Astrocyte of the cerebellum (primary cell): ENCODE results near the gene PADI4.

ENCODE experiments used
- DNase-seq: peaks from one replicate; pipeline ENCODE4 v3.0.0-alpha.2; 2011; ENCODE audit warnings: low read depth
- H3K4me3 ChIP-seq: 2 replicates; pipeline ENCODE4 v1.5.1; 2011; ENCODE audit warnings: mild to moderate bottlenecking, low read depth, low read length, moderate library complexity
- in situ Hi-C: cut with HindIII; loops from 2 replicates; pipeline ENCODE4 v1.10.0; 2017; ENCODE audit warnings: low sequenced_read_pairs
- TF ChIP-seq, protein P1 (sequence below): IDR thresholded peaks from 2 replicates; pipeline ENCODE4 v1.5.1; 2012; ENCODE audit warnings: low read length, low read depth, moderate library complexity, mild to moderate bottlenecking; ENCODE audit errors: missing control alignments

Gene PADI4

DNA sequence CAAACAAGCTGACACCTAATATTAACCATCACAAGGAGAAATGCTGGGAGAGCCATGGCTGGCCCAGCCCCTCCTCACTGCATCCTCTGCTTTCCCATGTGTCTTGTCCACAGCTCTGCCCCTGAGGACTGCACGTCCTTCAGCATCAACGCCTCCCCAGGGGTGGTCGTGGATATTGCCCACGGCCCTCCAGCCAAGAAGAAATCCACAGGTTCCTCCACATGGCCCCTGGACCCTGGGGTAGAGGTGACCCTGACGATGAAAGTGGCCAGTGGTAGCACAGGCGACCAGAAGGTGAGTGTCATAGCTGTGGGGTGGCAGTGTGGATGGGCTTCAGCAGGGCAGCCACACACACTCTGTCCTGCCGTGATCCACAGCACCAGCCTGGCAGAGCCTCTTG is 22.9 kb downstream of the PADI4 start:
- DNase-seq: no peak
- no peak overlapping the region for H3K4me3 ChIP-seq
- TF ChIP-seq, protein P1, sequence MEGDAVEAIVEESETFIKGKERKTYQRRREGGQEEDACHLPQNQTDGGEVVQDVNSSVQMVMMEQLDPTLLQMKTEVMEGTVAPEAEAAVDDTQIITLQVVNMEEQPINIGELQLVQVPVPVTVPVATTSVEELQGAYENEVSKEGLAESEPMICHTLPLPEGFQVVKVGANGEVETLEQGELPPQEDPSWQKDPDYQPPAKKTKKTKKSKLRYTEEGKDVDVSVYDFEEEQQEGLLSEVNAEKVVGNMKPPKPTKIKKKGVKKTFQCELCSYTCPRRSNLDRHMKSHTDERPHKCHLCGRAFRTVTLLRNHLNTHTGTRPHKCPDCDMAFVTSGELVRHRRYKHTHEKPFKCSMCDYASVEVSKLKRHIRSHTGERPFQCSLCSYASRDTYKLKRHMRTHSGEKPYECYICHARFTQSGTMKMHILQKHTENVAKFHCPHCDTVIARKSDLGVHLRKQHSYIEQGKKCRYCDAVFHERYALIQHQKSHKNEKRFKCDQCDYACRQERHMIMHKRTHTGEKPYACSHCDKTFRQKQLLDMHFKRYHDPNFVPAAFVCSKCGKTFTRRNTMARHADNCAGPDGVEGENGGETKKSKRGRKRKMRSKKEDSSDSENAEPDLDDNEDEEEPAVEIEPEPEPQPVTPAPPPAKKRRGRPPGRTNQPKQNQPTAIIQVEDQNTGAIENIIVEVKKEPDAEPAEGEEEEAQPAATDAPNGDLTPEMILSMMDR: no peak
- in situ Hi-C loops: no loop called here

DNA sequence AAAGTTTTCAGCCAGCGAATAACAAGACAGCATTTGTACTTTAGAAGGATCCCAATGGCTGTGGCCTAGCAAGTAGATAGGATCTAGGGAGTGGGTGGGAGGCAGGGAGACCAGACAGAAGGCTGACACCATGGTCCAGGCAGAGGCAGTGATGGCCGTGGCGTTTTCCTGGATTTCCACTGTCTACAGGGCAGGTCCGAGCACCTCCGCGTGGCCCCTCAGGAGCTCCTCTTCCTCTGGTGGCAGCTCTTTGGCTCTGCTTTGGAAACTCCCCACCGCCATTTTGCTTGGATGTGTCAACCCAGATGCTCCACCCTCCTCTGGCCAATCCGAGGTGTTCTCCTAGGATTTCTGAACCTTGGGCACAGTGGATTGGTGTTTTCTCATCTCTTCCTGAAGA is 25.1 kb downstream of the PADI4 start:
- in situ Hi-C loops: no loop called here
- TF ChIP-seq, protein P1: no peak
- H3K4me3 ChIP-seq: no peak overlapping the region
- no peak for DNase-seq

DNA sequence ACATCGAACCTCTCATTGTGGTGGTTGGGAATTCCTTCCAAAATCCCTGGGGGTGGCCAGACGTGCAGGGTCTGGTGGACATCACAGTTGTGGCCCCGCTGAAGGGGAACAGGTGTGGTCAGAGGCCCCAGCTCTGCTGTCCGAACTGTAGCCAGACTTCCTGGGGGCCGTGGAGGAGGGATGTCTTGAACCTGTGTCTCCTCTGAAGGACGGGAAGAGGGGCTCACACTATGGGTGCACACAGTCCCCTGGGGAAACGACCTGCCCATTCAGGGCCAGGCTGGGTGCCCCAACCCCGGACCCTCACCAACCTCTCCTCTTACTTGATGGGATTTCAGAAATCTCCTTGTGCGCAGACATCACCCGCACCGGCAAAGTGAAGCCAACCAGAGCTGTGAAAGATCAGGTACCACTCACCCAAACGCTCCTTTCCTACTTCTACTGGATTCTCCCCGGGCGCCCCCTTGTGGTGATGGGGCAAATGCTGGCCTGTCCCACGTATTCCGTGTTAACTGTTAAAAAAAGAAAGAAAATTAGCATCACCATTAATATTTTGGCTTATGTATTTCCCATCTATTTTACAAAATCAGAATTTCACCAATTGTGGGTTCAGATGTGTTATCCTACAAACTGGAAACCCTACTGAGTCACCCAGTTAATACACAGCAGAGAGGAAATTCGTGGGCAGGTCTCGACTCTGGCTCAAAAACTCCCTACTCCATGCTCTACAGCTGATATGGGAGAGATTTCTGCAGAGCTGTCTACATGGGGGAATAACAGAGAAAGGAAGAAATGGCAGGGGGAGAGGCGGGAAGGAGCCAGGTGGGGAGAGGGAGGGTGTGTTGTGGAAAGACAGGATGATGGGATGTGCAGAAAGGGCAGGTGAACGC is 28.1 kb downstream of the PADI4 start:
- peak; percentile 43 for DNase-seq
- TF ChIP-seq, protein P1: peak; percentile 91
- no peak overlapping the region for H3K4me3 ChIP-seq
- in situ Hi-C loops: no loop called here

DNA sequence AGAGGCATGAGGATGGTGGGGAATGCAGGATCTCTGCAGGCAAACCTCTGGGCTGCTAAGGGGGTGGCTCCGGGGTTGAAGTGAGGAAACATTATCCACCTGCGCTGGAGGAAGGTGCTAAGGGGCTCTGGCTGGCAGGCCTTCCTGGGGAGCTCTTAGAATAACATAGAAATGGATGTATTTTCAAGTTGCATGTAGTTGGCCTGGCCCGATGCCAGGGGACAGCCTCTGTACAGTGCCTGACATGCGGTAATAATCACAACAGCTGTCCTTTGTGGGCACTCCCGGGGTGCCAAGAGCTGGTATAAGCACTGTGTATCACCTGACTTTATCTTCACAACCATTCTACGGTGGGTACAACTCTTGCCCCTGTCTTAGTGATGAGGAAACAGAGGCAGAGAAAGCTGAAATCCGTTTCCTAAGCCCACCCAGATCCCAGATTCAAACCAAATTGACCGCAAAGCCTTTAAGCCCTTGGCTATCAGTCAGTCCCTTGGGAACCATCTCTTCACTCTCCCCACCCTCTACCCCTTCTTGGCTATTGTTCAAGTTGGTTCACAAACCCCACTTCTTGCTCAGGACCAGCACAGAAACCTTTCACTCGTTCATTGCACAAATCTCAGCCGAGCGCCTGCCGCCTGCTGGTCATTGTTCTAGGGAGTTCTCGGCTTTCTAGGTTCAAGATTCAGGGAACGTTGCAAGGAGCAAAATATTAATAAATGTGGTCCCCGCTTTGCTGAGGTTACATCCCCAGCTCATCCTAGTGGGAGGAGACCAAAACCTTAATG is 30.9 kb downstream of the PADI4 start:
- in situ Hi-C loops: no loop called here
- TF ChIP-seq, protein P1: peak; percentile 31
- no peak overlapping the region for H3K4me3 ChIP-seq
- no peak for DNase-seq

DNA sequence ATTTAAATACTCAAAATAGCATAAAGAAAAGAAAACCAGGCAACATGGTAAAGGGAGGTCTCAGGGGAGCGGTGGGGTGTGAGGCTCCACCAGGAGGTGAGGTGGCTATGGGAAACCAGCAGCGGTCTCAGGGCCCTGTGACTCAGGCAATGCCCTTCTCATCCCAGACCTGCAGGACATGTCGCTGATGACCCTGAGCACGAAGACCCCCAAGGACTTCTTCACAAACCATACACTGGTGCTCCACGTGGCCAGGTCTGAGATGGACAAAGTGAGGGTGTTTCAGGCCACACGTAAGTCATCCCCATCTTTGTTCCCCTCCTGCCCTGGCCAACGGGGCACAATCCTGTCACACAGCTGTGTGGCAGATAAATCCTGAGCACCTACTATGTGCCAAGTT is 31.5 kb downstream of the PADI4 start:
- no peak for DNase-seq
- TF ChIP-seq, protein P1: no peak
- no peak overlapping the region for H3K4me3 ChIP-seq
- in situ Hi-C loops: no loop called here

DNA sequence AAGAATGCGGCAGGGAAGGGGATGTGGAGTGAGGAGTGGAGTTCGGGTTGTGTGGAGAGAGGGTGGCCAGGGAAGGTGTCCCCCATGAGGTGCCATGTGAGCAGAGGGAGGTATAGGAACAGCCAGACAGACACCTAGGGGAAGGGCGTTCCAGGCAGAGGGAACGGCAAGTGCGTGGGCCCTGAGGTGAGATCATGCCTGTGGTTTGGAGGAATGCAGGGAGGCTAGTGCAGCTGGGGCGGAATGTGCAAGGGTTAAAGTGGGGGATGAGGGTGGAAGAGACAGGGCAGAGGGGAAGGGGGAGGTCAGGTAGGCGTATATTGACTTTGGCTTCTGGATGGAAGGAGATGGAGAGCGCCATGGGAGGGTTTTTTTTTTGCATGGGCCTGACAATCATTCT is 32.4 kb downstream of the PADI4 start:
- in situ Hi-C loops: no loop called here
- no peak for DNase-seq
- no peak overlapping the region for H3K4me3 ChIP-seq
- TF ChIP-seq, protein P1: no peak
